Endothelial cell of umbilical vein (primary cell): ENCODE measurements around the gene MPDZ.

Source experiments
- CTCF ChIP-seq, 2 donors: IDR thresholded peaks; 1 replicate in 1 of 2; 2 replicates in 1 of 2; pipeline ENCODE4 v1.5.1; 2011; ENCODE audit warnings: low read length in 2 of 2, mild to moderate bottlenecking in 2 of 2, moderate library complexity in 2 of 2, control low read depth in 1 of 2, inconsistent platforms in 1 of 2, low read depth in 1 of 2; ENCODE audit not compliant: insufficient read depth in 1 of 2; ENCODE audit errors: extremely low read depth in 1 of 2
- EZH2 ChIP-seq: IDR thresholded peaks from 2 replicates; pipeline ENCODE4 v1.6.1; 2012; ENCODE audit warnings: borderline replicate concordance, low read depth, mild to moderate bottlenecking, moderate library complexity, low read length, inconsistent platforms; ENCODE audit not compliant: severe bottlenecking
- FOS ChIP-seq: IDR thresholded peaks from 2 replicates; pipeline ENCODE4 v1.6.1; 2011; ENCODE audit warnings: mild to moderate bottlenecking, low read length, moderate library complexity, borderline replicate concordance; ENCODE audit not compliant: insufficient read depth
- GATA2 ChIP-seq: IDR thresholded peaks from 2 replicates; pipeline ENCODE4 v1.7.0; 2011; ENCODE audit warnings: low read depth, mild to moderate bottlenecking, moderate library complexity, mixed read lengths, low read length; ENCODE audit not compliant: insufficient read length, insufficient read depth
- JUN ChIP-seq: IDR thresholded peaks from 2 replicates; pipeline ENCODE4 v1.6.1; 2011; ENCODE audit warnings: borderline replicate concordance, low read depth; ENCODE audit not compliant: insufficient read length, insufficient read depth
- MAX ChIP-seq: IDR thresholded peaks from 2 replicates; pipeline ENCODE4 v1.6.1; 2011; ENCODE audit not compliant: insufficient read depth, insufficient read length
- MYC ChIP-seq: IDR thresholded peaks from one replicate; pipeline ENCODE4 v1.6.1; 2011; ENCODE audit warnings: mild to moderate bottlenecking, low read depth, low read length
- POLR2A ChIP-seq: IDR thresholded peaks from 2 replicates; pipeline ENCODE4 v1.6.1; 2012; ENCODE audit warnings: low read depth, mild to moderate bottlenecking, control low read depth, low read length
- POLR2AphosphoS5 ChIP-seq: IDR thresholded peaks from 2 replicates; pipeline ENCODE4 v1.6.1; 2012; ENCODE audit warnings: low read depth, mild to moderate bottlenecking, control low read depth, low read length, moderate library complexity; ENCODE audit not compliant: insufficient read depth

- no peak for TF ChIP-seq POLR2A
- TF ChIP-seq POLR2AphosphoS5 = no peak
- TF ChIP-seq FOS = no peak
- TF ChIP-seq CTCF (IDR thresholded peaks at IDR 0.05; ENCODE audit: extremely low read depth in 1 of 2, insufficient read depth in 1 of 2, low read depth in 1 of 2, low read length in 2 of 2) = no peak
- no peak for TF ChIP-seq GATA2
- TF ChIP-seq MAX = no peak
- TF ChIP-seq EZH2 = no peak
- TF ChIP-seq MYC = no peak
- TF ChIP-seq JUN = no peak
Measured at GRCh38 chr9:13160051-13160450, 119.4 kb downstream of the MPDZ start.
